ENCODE measurements around the gene RPUSD2.
A peak's percentile ranks its signal among the peaks of the same experiment; 100 is the strongest.

The RPUSD2 gene

DNA sequence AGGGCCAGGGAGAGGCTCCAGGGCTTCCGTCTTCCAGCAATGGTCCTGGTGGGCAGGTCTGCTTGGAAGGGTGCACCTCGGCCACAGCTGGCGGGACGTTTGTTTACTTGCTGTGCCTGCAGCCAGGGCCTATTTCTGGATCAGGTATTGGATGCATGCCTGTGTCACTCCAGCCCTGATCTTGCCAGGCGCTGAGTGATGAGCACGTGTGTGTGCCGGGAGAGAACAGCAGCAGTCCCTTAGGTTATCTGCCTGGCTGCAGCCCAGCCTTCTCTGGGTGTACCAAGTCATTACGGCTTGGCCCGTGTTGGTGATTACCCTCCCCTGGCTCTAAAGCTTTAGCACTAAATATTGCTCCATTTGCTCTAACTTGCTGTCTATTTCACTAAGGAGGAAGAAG, 19.2 kb upstream of the RPUSD2 start:
- Histone ChIP-seq H3F3A (ENCODE audit: insufficient read depth, low read length) (no peaks in the 10 kb centered on the region), H3K4me1 (ENCODE audit: insufficient read depth, low read length, severe bottlenecking) (peaks cover 31% of the 10 kb centered on the region), H4K20me1 (ENCODE audit: insufficient read depth, low read length) (no peaks in the 10 kb centered on the region), H3K4me2 (ENCODE audit: low read length) (no peak overlapping the region), H3K27me3 (ENCODE audit: insufficient read depth, low read length) (no peaks in the 10 kb centered on the region), H3K27ac (ENCODE audit: low read depth, low read length, poor library complexity, severe bottlenecking) (no peak overlapping the region), H3K79me2 (ENCODE audit: insufficient read depth, low read length) (no peaks in the 10 kb centered on the region), H3K9me2 (ENCODE audit: low read depth, low read length) (no peaks in the 10 kb centered on the region), H3K36me3 (ENCODE audit: insufficient read depth, low read length) (peaks cover 6% of the 10 kb centered on the region; the same call in 1 of the 2 replicates), H3K4me3 (ENCODE audit: low read depth, low read length, poor library complexity, severe bottlenecking) (no peak overlapping the region), H3K9ac (ENCODE audit: low read length) (no peak overlapping the region), H2AFZ (ENCODE audit: low read length) (no peak overlapping the region), H3K9me3 (ENCODE audit: low read length) (no peaks in the 10 kb centered on the region)
- TF ChIP-seq, protein P1, sequence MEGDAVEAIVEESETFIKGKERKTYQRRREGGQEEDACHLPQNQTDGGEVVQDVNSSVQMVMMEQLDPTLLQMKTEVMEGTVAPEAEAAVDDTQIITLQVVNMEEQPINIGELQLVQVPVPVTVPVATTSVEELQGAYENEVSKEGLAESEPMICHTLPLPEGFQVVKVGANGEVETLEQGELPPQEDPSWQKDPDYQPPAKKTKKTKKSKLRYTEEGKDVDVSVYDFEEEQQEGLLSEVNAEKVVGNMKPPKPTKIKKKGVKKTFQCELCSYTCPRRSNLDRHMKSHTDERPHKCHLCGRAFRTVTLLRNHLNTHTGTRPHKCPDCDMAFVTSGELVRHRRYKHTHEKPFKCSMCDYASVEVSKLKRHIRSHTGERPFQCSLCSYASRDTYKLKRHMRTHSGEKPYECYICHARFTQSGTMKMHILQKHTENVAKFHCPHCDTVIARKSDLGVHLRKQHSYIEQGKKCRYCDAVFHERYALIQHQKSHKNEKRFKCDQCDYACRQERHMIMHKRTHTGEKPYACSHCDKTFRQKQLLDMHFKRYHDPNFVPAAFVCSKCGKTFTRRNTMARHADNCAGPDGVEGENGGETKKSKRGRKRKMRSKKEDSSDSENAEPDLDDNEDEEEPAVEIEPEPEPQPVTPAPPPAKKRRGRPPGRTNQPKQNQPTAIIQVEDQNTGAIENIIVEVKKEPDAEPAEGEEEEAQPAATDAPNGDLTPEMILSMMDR (IDR thresholded peaks at IDR 0.05; ENCODE audit: low read length): no peak
- TF ChIP-seq EZH2 (IDR thresholded peaks at IDR 0.05; ENCODE audit: borderline replicate concordance, low read length): no peak

DNA sequence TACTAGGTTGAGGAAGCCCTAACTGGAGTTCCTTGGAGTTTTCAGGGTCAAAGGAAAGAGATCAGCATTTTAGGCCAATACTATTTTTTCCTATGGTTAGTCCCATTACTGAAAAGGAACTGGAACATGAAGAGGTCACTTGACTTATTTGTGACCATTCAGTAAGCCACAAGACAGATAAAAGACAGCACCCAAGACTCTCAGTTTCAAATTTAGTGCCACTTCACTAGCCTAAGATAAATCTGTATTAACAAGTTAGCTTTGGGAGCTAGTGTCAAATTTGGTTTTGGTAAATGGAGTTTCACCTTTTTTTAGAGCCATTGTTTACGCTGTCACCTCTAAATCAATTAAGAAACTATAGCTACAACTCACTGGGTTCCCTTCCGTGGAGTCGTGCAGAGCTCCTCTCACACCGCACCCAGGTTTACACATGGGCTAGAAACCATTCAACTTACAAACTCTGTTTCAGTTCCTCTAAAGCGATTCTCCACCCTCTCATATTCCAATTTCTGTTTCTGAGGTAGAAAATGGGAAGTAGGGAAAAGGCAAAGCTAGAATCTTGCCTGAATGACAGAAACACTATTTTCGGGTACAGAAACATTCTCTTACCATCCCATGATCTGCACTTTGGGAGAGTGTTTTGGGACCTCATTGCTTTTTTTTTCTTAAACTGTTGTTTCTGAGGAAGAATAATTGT, 18.6 kb upstream of the RPUSD2 start:
- Histone ChIP-seq H2AFZ (ENCODE audit: low read length) (no peak overlapping the region), H3F3A (ENCODE audit: insufficient read depth, low read length) (no peaks in the 10 kb centered on the region), H3K79me2 (ENCODE audit: insufficient read depth, low read length) (no peaks in the 10 kb centered on the region), H4K20me1 (ENCODE audit: insufficient read depth, low read length) (no peaks in the 10 kb centered on the region), H3K27me3 (ENCODE audit: insufficient read depth, low read length) (no peaks in the 10 kb centered on the region), H3K9me2 (ENCODE audit: low read depth, low read length) (no peaks in the 10 kb centered on the region), H3K4me2 (ENCODE audit: low read length) (no peak overlapping the region; the same call in 1 of the 2 replicates), H3K4me3 (ENCODE audit: low read depth, low read length, poor library complexity, severe bottlenecking) (no peak overlapping the region), H3K36me3 (ENCODE audit: insufficient read depth, low read length) (peaks cover 12% of the 10 kb centered on the region), H3K9ac (ENCODE audit: low read length) (no peak overlapping the region), H3K9me3 (ENCODE audit: low read length) (no peaks in the 10 kb centered on the region), H3K4me1 (ENCODE audit: insufficient read depth, low read length, severe bottlenecking) (peaks cover 31% of the 10 kb centered on the region), H3K27ac (ENCODE audit: low read depth, low read length, poor library complexity, severe bottlenecking) (no peak overlapping the region)
- TF ChIP-seq, protein P1 (IDR thresholded peaks at IDR 0.05; ENCODE audit: low read length): no peak
- no peak for TF ChIP-seq EZH2 (IDR thresholded peaks at IDR 0.05; ENCODE audit: borderline replicate concordance, low read length)

GRCh38 chr15:40554161-40554525, 15.0 kb upstream of the RPUSD2 start:
- H3K27ac ChIP-seq (ENCODE audit: low read depth, low read length, poor library complexity, severe bottlenecking): peak overlapping the region; percentile 70
- H3K4me1 ChIP-seq (ENCODE audit: insufficient read depth, low read length, severe bottlenecking): peaks cover 31% of the 10 kb centered on the region
- H3K4me2 ChIP-seq (ENCODE audit: low read length): peak overlapping the region; percentile 47
- H3K4me3 ChIP-seq (ENCODE audit: low read depth, low read length, poor library complexity, severe bottlenecking): peak overlapping the region; percentile 13
- H3K9me3 ChIP-seq (ENCODE audit: low read length): no peaks in the 10 kb centered on the region
- H3K9ac ChIP-seq (ENCODE audit: low read length): peak overlapping the region; percentile 25; the same call in 1 of the 2 replicates
- no peak overlapping the region for H2AFZ ChIP-seq (ENCODE audit: low read length)
- H4K20me1 ChIP-seq (ENCODE audit: insufficient read depth, low read length): no peaks in the 10 kb centered on the region
- H3F3A ChIP-seq (ENCODE audit: insufficient read depth, low read length): no peaks in the 10 kb centered on the region
- H3K36me3 ChIP-seq (ENCODE audit: insufficient read depth, low read length): peaks cover 38% of the 10 kb centered on the region
- H3K27me3 ChIP-seq (ENCODE audit: insufficient read depth, low read length): no peaks in the 10 kb centered on the region
- no peaks in the 10 kb centered on the region for H3K9me2 ChIP-seq (ENCODE audit: low read depth, low read length)
- H3K79me2 ChIP-seq (ENCODE audit: insufficient read depth, low read length): no peaks in the 10 kb centered on the region
- TF ChIP-seq, protein P1 (IDR thresholded peaks at IDR 0.05; ENCODE audit: low read length): no peak
- TF ChIP-seq EZH2 (IDR thresholded peaks at IDR 0.05; ENCODE audit: borderline replicate concordance, low read length): no peak

Measured in OCI-LY1 (cell line).